Kidney glomerular epithelial cell (primary cell): ENCODE data around the gene PHLPP2.

ENCODE experiments used
- DNase-seq: peaks from one replicate; lab custom pipeline; 2025; lab: John Stamatoyannopoulos, UW

Gene PHLPP2

DNA sequence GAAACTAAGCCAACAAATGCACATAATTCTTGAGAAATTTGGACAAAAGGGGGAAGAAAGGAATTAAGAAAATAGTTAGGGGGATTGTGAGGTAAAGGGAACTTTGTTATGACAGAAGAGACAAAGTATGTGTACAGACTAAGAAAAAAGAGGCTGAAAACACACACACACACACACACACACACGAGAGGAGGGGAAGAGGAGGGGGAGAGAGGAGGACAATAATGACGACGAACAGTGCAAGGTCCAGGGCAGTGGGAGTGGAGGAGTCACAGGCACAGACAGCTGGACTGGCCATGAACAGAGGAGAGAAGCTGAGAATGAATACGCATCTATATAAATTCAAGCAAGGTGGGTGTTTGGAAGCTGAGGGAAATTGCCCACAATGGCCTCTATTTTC is 54.0 kb downstream of the PHLPP2 start:
- no peak for DNase-seq

DNA sequence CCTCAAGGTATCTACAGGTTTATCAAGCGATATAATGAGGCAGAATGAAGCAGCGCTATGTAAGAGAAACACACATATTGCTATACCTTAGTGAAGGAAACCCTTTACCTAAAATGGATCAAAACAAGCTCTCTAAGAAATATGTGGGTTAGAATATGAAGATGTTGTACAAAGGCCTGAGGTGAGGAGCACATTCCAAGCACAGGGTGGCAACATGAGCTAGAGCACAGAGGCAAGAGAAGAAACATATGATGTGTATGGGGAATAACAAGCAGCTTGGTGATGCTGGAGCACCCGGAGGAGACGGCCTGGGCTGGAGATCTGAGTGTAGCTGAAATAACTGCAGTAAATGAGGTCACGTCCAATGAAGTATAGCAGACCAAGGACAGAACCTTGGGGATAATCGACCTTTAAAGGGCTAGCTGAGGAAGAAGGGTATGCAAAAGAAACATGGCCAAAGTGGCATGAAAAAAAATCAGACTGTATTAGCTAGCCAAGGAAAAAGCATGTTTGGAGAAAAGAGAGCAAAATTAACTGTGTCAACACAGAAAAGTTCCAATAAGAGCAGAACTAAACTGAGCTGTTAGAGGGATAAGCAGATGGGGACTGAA is 54.5 kb downstream of the PHLPP2 start:
- DNase-seq = no peak

DNA sequence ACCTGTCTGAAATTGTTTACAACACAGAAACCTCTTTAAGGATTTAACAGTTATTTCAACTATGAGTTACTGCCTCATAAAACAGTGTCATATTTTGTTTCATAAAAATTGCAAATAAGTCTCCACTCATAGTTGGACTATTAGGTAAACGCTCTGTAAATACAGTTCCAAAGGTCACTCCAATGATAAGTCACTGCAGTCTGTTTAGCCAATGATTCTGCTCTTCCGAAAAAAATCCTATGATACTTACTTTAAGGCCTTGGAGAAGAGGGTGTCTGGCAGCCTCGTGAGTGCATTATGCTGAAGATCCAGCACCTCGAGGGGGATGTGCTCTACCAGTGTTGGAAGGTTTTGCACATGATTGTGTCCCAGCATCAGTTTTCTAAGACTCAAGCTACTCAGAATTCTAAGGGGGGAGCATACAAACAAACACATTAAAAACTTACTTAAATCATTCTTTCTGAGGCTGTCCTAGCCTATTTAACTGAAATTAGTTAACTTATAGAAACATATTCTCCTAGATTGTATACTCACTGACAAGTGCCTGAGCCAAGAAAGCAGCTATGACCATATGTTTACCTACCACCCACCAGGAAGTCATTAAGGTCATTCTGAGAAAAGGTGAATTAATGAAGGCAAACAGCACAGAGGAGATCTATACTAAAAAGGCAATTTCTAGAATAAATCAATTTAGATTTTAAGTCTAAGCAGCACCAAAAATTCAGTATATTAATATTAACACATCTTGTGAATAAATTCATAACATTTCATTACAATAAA is 57.4 kb downstream of the PHLPP2 start:
- DNase-seq = no peak

DNA sequence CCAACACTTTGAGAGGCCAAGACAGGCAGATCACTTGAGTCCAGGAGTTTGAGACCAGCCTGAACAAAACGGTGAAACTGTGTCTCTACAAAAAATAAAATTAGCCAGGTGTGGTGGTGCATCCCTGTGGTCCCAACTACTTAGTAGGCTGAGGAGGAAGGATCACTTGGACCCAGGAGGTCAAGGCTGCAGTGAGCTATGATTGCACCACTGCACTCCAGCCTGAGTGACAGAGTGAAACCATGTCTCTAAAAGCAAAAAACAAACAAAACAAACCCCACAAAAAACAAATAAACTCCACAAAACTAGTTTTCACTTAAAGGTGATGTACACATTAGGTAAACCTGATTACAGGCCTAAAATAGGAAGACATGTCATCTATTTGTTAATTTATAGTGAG is 58.2 kb downstream of the PHLPP2 start:
- no peak for DNase-seq

DNA sequence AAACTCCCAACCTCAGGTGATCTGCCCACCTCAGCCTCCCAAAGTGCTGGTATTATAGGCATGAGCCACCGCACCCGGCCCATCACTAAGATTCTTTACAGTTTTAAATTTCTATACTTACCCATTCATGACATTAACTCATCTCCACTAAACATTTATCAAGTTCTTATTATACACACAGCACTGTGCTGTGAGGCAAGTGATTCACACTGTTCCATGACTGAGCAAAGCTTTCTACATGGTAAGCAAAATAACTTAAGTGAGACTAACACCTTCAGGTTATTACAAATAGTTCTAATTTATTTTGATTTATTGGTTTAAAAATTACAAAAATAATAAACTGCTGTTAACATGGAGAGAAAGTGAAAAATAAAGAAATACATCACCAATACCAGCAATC is 65.0 kb downstream of the PHLPP2 start:
- no peak for DNase-seq

DNA sequence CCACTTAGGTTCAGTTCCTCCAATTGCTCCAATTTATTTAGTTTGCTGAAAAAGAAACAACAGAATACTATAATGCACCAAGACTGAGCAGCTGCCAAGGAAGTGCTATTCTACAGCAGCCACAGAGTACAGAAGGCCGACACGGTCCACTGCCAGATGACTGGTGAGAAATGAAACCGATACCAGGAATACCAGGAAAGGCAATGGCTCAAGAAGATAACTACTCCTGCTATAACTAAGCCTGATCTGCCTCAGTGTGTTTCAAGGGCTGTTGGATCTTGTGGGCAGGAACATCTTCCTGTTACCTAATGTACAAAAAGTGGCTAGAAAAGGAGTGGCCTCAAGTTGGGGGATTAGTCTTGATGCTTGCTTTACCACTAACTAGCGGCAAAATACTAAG is 65.7 kb downstream of the PHLPP2 start:
- peak; percentile 75 for DNase-seq

DNA sequence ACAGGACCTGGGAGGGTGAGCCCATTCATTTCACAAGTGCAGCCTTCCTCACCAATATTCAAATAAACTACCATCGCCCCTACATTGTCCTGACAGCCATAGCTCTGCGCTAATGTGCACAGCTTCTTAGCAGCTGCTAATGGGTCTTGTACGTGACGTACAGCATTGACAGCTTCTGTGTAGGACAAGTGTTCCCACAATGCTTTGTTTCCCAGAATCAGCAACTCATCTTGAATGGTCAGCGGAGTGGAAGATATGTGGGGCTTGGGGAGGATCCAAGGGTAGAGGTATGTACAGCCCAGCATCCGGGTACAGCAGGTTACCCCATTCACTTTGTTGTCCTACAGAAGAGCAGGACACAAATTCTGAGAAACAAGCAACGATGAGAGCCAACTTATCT is 74.8 kb downstream of the PHLPP2 start:
- no peak for DNase-seq

DNA sequence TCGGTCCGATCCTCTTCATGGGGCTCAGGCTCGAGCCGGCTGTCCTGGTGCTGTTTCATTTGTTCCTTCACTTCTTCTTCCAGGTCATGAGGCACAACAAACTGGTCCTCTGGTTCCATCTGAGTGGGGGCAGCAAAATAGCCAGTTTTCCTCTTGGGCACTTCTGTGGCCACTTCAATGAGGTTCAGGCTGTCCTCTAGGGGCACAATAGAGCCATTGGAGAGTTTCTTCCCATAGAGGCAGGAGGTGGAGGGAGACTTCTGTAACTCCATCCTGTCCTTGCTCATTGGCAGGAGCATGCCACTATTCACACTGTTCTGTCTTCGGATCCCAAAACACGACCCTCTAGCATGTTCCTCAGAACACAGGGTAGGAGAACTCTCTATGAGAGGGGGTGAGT is 75.6 kb downstream of the PHLPP2 start:
- DNase-seq = no peak

DNA sequence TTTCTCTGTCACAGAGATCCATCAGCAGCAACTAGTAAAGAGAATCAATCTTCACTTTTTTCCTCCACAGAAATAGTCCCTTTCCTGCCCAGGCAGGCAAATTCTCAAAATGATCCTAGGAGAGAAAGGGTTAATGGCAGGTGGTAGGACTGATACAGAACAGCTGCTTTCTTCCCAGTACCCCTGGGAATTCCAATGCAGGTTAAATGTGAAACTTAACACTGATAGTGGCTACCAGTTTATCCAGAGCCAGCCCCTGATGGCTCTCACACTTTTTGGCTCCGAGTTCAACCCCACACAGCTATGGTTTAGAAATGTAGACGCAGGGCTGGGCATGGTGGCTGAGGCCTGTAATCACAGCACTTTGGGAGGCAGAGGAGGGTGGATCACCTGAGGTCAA is 76.3 kb downstream of the PHLPP2 start:
- no peak for DNase-seq

DNA sequence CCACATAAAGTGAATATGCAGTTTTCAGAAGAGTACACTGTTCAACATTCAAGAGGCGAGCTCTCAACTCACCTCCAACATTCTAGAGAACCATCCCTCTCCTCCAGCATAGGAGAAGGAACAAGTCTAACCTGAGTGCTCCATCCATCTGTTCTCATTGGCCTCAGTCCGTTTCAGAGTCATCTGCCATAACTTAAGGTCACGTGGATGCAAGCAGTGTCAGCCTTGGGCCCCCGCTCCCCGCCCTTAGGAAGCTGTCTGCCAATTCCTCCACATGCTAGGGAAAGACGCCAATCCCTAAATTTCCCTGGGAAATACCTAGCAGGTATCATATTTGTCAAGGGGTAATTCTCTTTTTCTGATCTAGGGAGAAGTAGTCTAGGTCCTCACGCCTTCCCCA is 77.1 kb downstream of the PHLPP2 start:
- DNase-seq = no peak

DNA sequence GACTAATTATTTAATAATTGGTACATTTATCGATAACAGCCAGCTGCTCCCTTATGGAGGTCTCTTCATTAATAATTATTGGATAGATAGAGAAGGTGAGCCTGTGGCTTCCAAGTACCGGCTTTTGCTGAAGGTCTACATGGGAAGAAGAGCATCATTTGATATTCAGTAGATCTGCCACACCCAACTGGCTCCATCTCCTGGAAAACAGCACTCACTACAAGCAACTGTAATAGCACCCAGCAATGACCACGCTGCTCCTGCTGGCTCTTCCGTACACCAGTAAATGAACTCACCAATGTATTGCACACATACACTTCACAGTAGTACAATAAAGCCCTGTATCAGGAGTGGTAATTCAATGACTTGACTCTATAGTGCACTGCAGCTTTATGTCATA is 79.1 kb downstream of the PHLPP2 start:
- peak; percentile 4 for DNase-seq

DNA sequence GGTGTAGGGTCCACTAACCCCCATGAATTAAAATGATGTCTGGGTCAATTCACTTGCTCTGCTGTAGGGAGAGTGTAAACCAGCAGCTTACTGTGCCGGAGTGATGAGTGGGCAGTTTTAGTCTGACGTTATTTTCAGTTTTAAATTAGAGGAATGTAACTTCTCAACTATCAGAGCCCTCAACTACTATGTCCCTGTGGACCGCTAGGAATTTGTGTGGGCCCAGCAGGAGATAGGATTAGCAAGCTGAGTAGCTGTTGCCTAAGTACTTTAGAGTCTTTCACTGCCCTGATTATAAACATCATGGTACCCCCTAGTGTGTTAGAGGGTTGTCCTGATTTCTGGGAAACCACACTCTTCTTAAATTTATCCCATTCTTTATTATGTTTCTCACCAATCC is 87.1 kb downstream of the PHLPP2 start:
- DNase-seq = no peak

DNA sequence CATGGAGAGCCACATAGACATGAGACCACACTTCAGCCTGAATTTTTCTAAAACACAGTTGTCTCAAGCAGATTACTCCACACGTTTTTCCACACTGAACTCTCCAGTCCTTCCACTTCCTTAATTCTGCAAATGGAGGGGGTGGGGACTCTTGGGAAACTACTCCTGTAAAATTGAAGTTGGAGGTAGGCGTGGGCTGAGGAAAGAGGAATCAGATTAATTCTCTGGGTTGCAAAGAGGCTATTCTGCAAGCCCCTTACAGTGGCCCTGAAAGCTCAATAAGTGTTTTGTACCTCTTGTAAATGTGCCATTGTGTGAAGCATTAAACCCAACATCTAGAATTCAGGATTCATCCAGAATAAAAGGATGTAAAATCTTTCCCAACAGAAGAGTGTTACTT is 88.9 kb downstream of the PHLPP2 start:
- DNase-seq = no peak

DNA sequence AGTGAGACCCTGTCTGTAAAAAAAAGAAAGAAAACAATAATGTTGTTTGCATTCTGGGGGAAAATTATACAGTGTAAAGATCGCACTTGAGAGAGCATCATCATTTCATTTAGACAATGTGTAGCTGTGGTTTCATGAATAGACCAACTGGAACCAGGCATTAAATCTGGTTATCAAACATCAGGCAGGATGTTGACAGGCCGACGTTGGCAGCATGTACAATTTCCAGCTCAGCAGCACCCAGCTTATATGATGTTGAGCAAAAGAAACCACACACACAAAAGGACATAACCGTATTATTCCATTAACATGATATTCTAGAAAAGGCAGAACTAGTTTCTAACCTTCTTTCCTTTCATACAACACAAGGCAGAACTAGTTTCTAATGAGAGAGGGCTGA is 92.7 kb downstream of the PHLPP2 start:
- no peak for DNase-seq

DNA sequence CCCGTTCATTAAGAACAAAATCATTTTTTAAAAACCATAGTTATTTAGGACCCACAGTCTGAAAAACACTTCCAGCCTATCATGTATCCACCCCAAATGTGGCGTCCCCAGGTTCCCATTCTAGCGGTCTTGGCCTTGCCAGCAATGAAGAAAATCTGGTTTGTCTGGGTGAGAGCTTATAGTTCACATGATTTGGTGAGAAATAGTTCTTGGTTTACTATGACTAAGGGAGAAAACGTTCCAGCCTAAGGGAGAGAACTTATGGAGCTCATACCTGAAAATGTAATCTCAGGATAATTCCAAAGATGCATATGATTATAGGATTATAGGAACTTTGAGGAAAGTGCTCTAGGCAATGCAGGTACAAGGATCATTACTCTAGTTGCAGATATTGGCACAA is 93.7 kb downstream of the PHLPP2 start:
- DNase-seq = no peak

DNA sequence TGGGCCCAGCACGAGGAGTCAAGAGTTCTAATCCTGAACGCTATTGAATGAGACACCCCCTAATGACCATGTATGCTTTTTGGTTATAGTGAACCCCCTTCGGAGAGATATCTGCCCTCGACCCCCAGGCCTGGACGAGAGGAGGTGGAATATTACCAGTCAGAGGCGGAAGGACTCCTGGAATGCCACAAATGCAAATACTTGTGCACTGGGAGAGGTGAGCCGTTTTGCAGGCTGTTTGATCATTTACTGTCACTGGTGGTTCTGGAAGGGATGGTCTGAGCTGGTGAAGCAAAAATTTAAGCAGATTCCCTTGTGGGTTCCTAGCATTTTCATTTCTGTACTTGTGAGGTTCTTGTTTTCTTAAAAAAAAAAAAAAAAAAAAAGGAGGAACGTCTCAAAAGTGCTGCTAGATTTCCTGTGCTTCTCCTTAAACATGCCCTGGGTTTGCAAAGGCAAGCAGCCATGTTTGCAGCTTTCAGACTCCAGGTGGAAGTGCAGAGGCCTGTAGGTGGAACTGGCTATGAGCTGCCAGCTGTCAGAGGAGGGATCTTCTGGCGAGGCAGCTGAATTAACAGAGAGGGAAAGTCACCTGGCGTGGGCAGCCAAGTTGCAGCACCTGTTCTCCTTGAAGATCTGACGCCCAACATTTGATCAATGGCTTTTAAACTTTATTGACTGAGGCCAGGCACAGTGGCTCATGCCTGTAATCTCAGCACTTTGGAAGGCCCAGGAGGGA is 95.1 kb downstream of the PHLPP2 start:
- no peak for DNase-seq

DNA sequence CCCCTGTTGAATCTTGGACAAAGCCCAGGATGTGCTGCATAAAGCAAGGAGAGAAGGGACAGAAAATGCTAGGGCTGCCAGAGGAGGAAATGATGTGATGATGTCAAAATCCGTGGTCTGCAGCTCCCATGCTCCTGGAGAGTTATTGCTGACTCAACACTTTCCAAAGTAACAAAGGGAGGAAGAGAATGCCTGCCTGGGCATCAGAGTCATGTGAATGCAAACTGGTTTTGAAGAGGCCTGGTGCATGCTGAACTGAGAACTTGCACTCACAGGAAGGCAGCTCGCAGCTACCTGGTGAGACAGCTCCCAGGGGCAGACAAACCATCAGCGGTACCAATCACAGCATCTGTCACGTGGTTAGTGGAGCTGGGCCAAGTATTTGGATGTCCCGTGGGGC is 95.7 kb downstream of the PHLPP2 start:
- DNase-seq = peak; percentile 26

DNA sequence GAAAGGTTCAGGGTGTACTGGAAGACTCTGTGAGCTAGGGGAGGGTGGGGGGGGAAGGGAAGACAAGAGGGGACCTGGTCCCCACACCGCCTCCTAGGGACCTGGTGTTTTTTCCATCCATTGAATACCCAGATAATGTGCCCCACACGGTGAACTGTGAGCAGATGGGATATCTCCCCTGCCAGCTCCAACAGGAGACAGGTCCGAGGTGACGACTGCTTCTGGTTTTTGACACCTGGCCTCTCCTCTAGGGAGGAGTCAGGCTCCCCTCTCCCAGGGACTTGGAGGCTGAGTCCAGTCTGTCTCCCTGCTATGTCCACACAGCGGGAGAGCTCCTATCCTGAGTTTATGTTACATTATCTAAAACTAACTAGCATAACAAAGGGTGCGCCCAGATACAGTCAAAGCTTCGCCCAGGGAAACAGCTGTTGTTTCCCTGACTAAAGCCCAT is 96.7 kb downstream of the PHLPP2 start:
- DNase-seq = no peak

DNA sequence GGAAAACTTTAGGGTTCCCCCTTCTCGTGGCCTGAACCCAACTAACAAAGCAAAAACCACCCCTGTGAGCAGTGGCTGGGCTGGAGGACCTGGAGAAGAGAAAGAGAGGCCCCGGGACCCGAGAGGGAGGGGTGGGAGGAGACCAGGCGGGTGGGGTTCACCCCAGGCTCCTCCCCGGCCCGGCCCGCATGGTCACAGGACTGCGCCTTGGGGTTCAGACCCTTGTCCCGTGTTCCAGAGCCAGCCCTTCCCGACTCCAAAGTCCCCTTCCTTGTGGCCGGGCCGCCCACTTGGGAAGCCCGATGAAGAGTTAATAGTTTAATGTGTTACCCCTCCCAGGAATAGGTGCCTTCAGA is 97.7 kb downstream of the PHLPP2 start:
- no peak for DNase-seq

DNA sequence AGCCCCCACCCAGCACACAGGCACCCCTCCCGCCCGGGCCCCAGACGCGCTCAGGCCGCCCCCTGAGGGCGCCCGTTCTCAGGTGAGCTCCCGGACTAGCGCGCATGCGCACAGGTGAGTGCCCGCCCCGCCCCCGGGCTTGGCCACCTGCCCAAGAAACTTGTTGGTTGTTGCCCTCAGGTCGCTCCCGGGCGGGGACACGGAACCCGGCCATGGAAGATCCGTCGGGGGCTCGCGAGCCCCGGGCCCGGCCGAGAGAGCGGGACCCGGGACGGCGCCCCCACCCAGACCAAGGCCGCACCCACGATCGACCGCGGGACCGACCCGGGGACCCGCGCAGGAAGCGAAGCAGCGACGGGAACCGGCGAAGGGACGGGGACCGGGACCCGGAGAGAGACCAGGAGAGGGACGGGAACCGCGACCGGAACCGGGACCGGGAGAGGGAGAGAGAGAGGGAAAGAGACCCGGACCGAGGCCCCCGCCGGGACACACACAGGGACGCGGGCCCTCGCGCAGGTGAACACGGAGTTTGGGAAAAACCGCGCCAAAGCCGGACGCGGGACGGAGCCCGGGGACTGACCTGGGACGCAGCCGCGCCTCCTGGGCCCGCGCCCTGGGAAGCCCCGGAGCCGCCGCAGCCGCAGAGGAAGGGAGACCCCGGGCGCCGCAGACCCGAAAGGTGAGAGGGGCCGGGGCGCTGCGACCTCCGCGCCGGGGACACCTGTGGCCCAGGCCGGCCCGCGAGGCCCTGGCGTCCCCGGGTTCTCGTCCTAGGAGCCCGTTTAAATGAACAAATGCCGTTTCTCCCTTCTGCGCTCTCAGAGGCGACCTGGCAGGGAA is 98.3 kb downstream of the PHLPP2 start, which contains the start of gene MARVELD3:
Gene MARVELD3 (plus strand): TSS at position 167 of the 840 bp plus-strand sequence. CDS start 46 bp downstream, at position 213.
- DNase-seq = no peak

DNA sequence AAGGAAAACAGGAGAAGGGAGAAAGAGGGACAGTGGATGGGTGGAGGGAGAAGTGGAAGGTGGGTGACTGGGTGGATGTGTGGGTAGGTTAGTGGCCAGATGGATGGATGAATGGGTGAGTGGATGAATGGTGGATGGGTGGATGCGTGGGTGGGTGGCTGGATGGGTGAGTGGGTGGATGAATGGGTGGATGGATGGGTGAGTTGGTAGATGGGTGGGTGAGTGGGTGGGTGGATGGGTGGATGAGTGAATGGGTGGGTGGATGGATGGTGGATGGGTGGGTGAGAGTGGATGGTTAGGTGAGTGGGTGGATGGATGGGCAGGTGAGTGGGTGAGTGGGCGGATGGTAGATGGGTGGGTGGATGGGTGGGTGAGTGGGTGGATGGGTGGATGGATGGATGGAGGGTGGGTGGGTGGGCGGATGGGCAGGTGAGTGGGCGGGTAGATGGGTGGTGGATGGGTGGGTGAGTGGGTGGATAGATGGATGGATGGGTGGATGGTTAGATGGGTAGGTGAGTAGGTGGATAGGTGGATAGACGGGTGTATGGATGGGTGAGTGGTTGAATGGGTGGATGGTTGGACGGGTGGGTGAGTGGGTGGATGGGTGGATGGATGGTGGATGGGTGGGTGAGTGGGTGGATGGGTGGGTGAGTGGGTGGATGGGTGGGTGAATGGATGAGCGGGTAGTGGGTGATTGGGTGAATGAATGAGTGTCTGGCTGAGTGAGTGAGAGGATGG is 99.2 kb downstream of the PHLPP2 start:
- DNase-seq = no peak

DNA sequence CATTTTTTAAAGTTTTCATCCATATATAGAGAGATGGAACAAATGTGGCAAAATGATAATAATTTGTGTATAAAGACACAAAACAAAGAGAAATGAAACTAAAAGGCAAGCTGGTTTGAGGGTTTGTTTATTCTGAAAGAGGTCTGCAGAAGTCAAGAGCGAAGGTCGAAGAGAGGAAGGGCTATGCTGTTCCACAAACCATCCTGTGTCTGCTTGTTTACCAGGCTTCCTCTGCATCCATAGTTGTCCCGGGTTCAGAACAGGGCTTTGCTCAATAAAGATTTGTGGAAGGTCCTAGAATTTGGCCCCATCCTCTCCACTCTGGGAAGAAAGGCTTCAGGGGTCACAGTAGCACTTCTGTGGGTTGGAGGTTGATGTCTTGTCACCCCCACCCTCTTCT is 100.9 kb downstream of the PHLPP2 start:
- no peak for DNase-seq
